ENCODE measurements around the gene BAAT.

Gene BAAT

DNA sequence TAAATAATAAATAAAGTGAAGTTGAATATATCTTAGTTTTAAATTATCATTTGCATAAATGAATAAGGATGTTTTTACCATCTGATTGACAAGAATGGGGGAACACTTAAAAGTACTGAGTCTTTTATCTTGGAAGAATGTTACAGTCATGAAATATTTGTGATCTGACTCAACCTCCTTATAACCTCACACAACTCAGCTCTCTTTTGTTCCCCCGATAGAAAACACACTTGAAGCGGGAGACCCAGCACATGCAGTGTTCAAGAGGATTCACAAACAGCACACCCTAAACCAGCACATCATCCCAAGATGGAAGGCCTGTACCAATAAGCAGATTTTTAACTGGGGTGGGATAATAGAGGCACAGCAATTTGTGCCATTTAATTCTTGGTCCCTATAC, 15.5 kb downstream of the BAAT start:
- CTCF ChIA-PET, result interaction anchor here (1.0 to 7.2 kb wide), 2 partner anchors 19 to 57 kb away, joined by 4 to 38 read pairs; no protein-coding TSS in a partner anchor
- H3K36me3 ChIP-seq (ENCODE audit: control insufficient read depth in 2 of 2, insufficient read depth in 1 of 2, low read length in 2 of 2), result no peaks in the 10 kb centered on the region

More for the DNA sequence above, 15.5 kb downstream of the BAAT start:
- POLR2A ChIA-PET, result no interaction called here
- TF ChIP-seq ZNF544 (tag by site-specific recombination; IDR thresholded peaks at IDR 0.05), result no peak
- TF ChIP-seq ZNF138 (tag by site-specific recombination; IDR thresholded peaks at IDR 0.05; ENCODE audit: borderline replicate concordance), result no peak
- TF ChIP-seq ZNF223 (tag by site-specific recombination; IDR thresholded peaks at IDR 0.05), result no peak
- TF ChIP-seq ZNF513 (tag by site-specific recombination; IDR thresholded peaks at IDR 0.05), result no peak
- no peak for TF ChIP-seq SP3 (tag by site-specific recombination; IDR thresholded peaks at IDR 0.05)
- TF ChIP-seq KLF7 (tag by site-specific recombination; IDR thresholded peaks at IDR 0.05; ENCODE audit: borderline replicate concordance), result no peak
- TF ChIP-seq, protein P1, sequence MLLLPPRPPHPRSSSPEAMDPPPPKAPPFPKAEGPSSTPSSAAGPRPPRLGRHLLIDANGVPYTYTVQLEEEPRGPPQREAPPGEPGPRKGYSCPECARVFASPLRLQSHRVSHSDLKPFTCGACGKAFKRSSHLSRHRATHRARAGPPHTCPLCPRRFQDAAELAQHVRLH (tag by site-specific recombination; IDR thresholded peaks at IDR 0.05), result no peak
- no peak for TF ChIP-seq HOXC10 (CRISPR knock-in tag; IDR thresholded peaks at IDR 0.05)
- TF ChIP-seq, protein P2, sequence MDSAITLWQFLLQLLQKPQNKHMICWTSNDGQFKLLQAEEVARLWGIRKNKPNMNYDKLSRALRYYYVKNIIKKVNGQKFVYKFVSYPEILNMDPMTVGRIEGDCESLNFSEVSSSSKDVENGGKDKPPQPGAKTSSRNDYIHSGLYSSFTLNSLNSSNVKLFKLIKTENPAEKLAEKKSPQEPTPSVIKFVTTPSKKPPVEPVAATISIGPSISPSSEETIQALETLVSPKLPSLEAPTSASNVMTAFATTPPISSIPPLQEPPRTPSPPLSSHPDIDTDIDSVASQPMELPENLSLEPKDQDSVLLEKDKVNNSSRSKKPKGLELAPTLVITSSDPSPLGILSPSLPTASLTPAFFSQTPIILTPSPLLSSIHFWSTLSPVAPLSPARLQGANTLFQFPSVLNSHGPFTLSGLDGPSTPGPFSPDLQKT (IDR thresholded peaks at IDR 0.05; ENCODE audit: borderline replicate concordance, low read depth, low read length), result no peak
- no peak for TF ChIP-seq ZNF664 (tag by site-specific recombination; IDR thresholded peaks at IDR 0.05)
- TF ChIP-seq, protein P3, sequence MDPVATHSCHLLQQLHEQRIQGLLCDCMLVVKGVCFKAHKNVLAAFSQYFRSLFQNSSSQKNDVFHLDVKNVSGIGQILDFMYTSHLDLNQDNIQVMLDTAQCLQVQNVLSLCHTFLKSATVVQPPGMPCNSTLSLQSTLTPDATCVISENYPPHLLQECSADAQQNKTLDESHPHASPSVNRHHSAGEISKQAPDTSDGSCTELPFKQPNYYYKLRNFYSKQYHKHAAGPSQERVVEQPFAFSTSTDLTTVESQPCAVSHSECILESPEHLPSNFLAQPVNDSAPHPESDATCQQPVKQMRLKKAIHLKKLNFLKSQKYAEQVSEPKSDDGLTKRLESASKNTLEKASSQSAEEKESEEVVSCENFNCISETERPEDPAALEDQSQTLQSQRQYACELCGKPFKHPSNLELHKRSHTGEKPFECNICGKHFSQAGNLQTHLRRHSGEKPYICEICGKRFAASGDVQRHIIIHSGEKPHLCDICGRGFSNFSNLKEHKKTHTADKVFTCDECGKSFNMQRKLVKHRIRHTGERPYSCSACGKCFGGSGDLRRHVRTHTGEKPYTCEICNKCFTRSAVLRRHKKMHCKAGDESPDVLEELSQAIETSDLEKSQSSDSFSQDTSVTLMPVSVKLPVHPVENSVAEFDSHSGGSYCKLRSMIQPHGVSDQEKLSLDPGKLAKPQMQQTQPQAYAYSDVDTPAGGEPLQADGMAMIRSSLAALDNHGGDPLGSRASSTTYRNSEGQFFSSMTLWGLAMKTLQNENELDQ (tag by site-specific recombination; IDR thresholded peaks at IDR 0.05; ENCODE audit: low read depth), result no peak
- no peak for TF ChIP-seq ZNF18 (tag by site-specific recombination; IDR thresholded peaks at IDR 0.05)
- TF ChIP-seq PRDM4 (tag by site-specific recombination; IDR thresholded peaks at IDR 0.05), result no peak
- no peaks in the 10 kb centered on the region for H3K9me3 ChIP-seq (ENCODE audit: control insufficient read depth, insufficient read depth, low read depth, low read length)
- H3K4me3 ChIP-seq (ENCODE audit: low read depth, low read length), result no peak overlapping the region
- H3K4me1 ChIP-seq (ENCODE audit: control insufficient read depth, insufficient read depth, low read length), result no peaks in the 10 kb centered on the region
- H3K27ac ChIP-seq (ENCODE audit: extremely low read depth, low read depth, low read length), result no peak overlapping the region

Measured in HEK293 (cell line).